Spleen (tissue), 11 donors: ENCODE measurements around the gene ZCCHC10. TPM values are rescaled to one million over a fixed set of nuclear protein-coding genes. Genes with fewer than 3 reads are reported as not detected.
"Not testable (repeated sequence)": the region's sequence is repeated elsewhere in the genome, so short reads cannot be mapped to it uniquely, and the experiment has no call there.

ENCODE experiments used
- DNase-seq: peaks from one replicate; pipeline ENCODE4 v3.0.0-alpha.2; 2020
- H3K27ac ChIP-seq, 8 donors: fragments of 200-600 bp; sonication (generic) in 7 of 8; 1 replicate in 4 of 8; 2 replicates in 4 of 8; pipeline versions ENCODE4 v1.5.0 to v1.8.0; 2016 to 2021; ENCODE audit warnings: inconsistent platforms in 4 of 8, mild to moderate bottlenecking in 4 of 8, moderate library complexity in 1 of 8
- H3K27me3 ChIP-seq, 7 donors: fragments of 200-600 bp; sonication (generic) in 6 of 7; replicated peaks in 1 of 7; 1 replicate in 4 of 7; 2 replicates in 3 of 7; pipeline versions ENCODE4 v1.5.0 to v1.8.0; 2016 to 2021; ENCODE audit warnings: inconsistent platforms in 3 of 7, mild to moderate bottlenecking in 1 of 7
- H3K36me3 ChIP-seq, 6 donors: fragments of 200-600 bp; sonication (generic) in 5 of 6; 1 replicate in 4 of 6; 2 replicates in 2 of 6; pipeline versions ENCODE4 v1.5.0 to v1.8.0; 2016 to 2021; ENCODE audit warnings: inconsistent platforms in 2 of 6
- H3K4me1 ChIP-seq, 6 donors: fragments of 200-600 bp; sonication (generic) in 5 of 6; 1 replicate in 3 of 6; 2 replicates in 3 of 6; pipeline versions ENCODE4 v1.5.0 to v1.8.0; 2016 to 2021; ENCODE audit warnings: inconsistent platforms in 3 of 6
- H3K4me3 ChIP-seq, 8 donors: fragments of 200-600 bp; sonication (generic) in 7 of 8; 1 replicate in 4 of 8; 2 replicates in 4 of 8; pipeline versions ENCODE4 v1.5.0 to v1.8.0; 2016 to 2021; ENCODE audit warnings: inconsistent platforms in 4 of 8, mild to moderate bottlenecking in 4 of 8, moderate library complexity in 2 of 8
- H3K9me3 ChIP-seq, 8 donors: fragments of 200-600 bp; sonication (generic) in 7 of 8; 1 replicate in 4 of 8; 2 replicates in 4 of 8; pipeline versions ENCODE4 v1.5.0 to v1.8.0; 2016 to 2021; ENCODE audit warnings: inconsistent platforms in 4 of 8
- POLR2A ChIP-seq, 3 donors: fragments of 450-650 bp; IDR thresholded peaks; one replicate each; pipeline ENCODE4 v1.5.1; 2017; ENCODE audit warnings: antibody characterized with exemption in 3 of 3, mild to moderate bottlenecking in 1 of 3
- POLR2AphosphoS5 ChIP-seq, 3 donors: sonication (generic); formaldehyde crosslinking; IDR thresholded peaks; one replicate each; pipeline ENCODE4 v1.5.1; 2017; ENCODE audit warnings: antibody characterized with exemption in 3 of 3
- WGBS, 5 donors: extraction: QIAGEN DNeasy Blood & Tissue Kit in 3 of 5; methylation state at CpG; one replicate each; pipeline versions ENCODE4 v1.1.5 to v1.1.7; 2013 to 2018; 5-methylcytosine and 5-hydroxymethylcytosine counted together
- intact Hi-C: fragments of 100-400 bp; cut with DNase I; formaldehyde crosslinking; loops from one replicate; pipeline ENCODE4 v1.15.0; 2023; ENCODE audit warnings: low total_unique reads
- polyA plus RNA-seq, 3 donors: library from polyadenylated mRNA; stranded (reverse); fragments of 200-250 nt; gene quantifications; one replicate each; pipeline ENCODE4 v1.2.1, GENCODE V29; 2013
- total RNA-seq, 7 donors: library from RNA; depleted of rRNA in 3 of 7; stranded (reverse); fragments of >200 nt in 3 of 7; fragmentation: NEBNext Ultra II Directional in 4 of 7; extraction: Animal tissue kit (Norgen Biotek cat#: 25700) in 4 of 7; gene quantifications; one replicate each; pipeline versions ENCODE4 v1.1.0 to v1.2.1, GENCODE V29; 2016 to 2021
- TF ChIP-seq, protein P1 (sequence below), 11 experiments: fragments of 200-600 bp in 7 of 11; fragments of 450-650 bp in 4 of 11; sonication (generic) in 4 of 11; IDR thresholded peaks in 8 of 11; conservative IDR thresholded peaks in 3 of 11; 1 replicate in 7 of 11; 2 replicates in 4 of 11; pipeline versions ENCODE4 v1.4.0 to v1.8.0; 2016 to 2021; ENCODE audit warnings: antibody characterized with exemption in 11 of 11, inconsistent platforms in 4 of 11, mild to moderate bottlenecking in 1 of 11
- donor health status: healthy with polysubstance abuse.
- donor health status: DM: no; HTN: no; CAD: no; lungs with moderate emphysema.
- donor health status: DM: no; HTN: no; CAD: no.
- donor health status: Bipolar disorder and iron deficiency.
- donor health status: healthy.
- donor health status: DM: no; HTN: no; CAD: no.
- donor health status: DM: yes; HTN: yes; CAD: no.

ZCCHC10 gene
- total and polyA plus RNA-seq, 10 donors, result 16.2 to 34.5 (median 20.8) TPM

DNA sequence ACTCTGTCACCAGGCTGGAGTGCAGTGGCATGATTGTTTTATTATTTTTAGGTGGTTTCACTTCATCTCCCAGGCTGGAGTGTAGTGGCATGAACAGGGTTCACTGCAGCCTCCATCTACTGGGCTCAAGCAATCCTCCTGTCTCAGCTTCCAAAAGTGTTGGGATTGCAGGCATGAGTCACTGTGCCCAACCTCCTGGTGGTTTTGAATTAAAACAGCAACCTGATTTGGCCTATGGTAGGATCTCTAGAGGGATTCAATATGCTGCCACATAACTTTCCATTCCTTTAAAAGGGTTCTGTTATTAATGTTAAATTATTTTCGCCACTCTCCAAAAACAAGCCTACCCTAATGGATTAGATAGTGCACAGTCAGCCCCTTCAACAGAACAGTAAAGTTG, 15.6 kb upstream of the ZCCHC10 start:
- Histone ChIP-seq H3K27me3 (no peaks in the 10 kb centered on the region), H3K36me3 (no peaks in the 10 kb centered on the region), H3K4me3 (no peak overlapping the region), H3K4me1 (peaks cover 0 to 8% (median 0%) of the 10 kb centered on the region in 6 donors), H3K9me3 (no peaks in the 10 kb centered on the region), H3K27ac (no peak overlapping the region)
- WGBS, 5 donors, result 75 to 96% (median 88%) methylated on average over 1 of the region's 1 CpG
- intact Hi-C loops, result no loop called here
- DNase-seq, result no peak
- TF ChIP-seq, protein P1, sequence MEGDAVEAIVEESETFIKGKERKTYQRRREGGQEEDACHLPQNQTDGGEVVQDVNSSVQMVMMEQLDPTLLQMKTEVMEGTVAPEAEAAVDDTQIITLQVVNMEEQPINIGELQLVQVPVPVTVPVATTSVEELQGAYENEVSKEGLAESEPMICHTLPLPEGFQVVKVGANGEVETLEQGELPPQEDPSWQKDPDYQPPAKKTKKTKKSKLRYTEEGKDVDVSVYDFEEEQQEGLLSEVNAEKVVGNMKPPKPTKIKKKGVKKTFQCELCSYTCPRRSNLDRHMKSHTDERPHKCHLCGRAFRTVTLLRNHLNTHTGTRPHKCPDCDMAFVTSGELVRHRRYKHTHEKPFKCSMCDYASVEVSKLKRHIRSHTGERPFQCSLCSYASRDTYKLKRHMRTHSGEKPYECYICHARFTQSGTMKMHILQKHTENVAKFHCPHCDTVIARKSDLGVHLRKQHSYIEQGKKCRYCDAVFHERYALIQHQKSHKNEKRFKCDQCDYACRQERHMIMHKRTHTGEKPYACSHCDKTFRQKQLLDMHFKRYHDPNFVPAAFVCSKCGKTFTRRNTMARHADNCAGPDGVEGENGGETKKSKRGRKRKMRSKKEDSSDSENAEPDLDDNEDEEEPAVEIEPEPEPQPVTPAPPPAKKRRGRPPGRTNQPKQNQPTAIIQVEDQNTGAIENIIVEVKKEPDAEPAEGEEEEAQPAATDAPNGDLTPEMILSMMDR (IDR thresholded peaks at IDR 0.05 in 8 of 11, conservative IDR thresholded peaks at IDR 0.05 in 3 of 11), result no peak
- TF ChIP-seq POLR2A (IDR thresholded peaks at IDR 0.05) (no peak), POLR2AphosphoS5 (IDR thresholded peaks at IDR 0.05) (no peak)

GRCh38 chr5:133041157-133041784, 14.9 kb upstream of the ZCCHC10 start:
- TF ChIP-seq POLR2AphosphoS5 (IDR thresholded peaks at IDR 0.05) (no peak), POLR2A (IDR thresholded peaks at IDR 0.05) (no peak)
- TF ChIP-seq, protein P1 (IDR thresholded peaks at IDR 0.05 in 8 of 11, conservative IDR thresholded peaks at IDR 0.05 in 3 of 11), result no peak

GRCh38 chr5:133036677-133037076, 10.3 kb upstream of the ZCCHC10 start:
- intact Hi-C loops, H3K27me3 ChIP-seq, H3K4me3 ChIP-seq, H3K9me3 ChIP-seq, DNase-seq, H3K36me3 ChIP-seq: not testable (repeated sequence)
- 84 to 94% (median 90%) methylated on average over 6 of the region's 6 CpGs for WGBS, 5 donors
- peak overlapping the region in 2 of 8 donors; percentile 1 to 30 for H3K27ac ChIP-seq
- peaks cover 0 to 32% (median 17%) of the 10 kb centered on the region in 6 donors for H3K4me1 ChIP-seq

More at GRCh38 chr5:133041157-133041784, 14.9 kb upstream of the ZCCHC10 start:
- no peak overlapping the region for H3K4me3 ChIP-seq
- no peak for DNase-seq
- H3K27ac ChIP-seq, result no peak overlapping the region
- WGBS, 5 donors, result 90 to 95% (median 92%) methylated on average over 3 of the region's 3 CpGs
- intact Hi-C loops, result no loop called here
- no peaks in the 10 kb centered on the region for H3K36me3 ChIP-seq
- peaks cover 0 to 2% (median 0%) of the 10 kb centered on the region in 6 donors for H3K4me1 ChIP-seq
- H3K9me3 ChIP-seq, result no peaks in the 10 kb centered on the region
- no peaks in the 10 kb centered on the region for H3K27me3 ChIP-seq

GRCh38 chr5:133035224-133035623, 8.9 kb upstream of the ZCCHC10 start:
- WGBS, 5 donors, result 40 to 73% (median 47%) methylated on average over 2 of the region's 2 CpGs
- Histone ChIP-seq H3K9me3 (no peaks in the 10 kb centered on the region), H3K27me3 (no peaks in the 10 kb centered on the region), H3K36me3 (no peaks in the 10 kb centered on the region), H3K27ac (peak overlapping the region in 3 of 8 donors; percentile 80 to 89 (median 83)), H3K4me3 (no peak overlapping the region), H3K4me1 (peaks cover 0 to 42% (median 19%) of the 10 kb centered on the region in 6 donors)
- intact Hi-C loops, result no loop called here
- no peak for DNase-seq
- no peak for TF ChIP-seq POLR2AphosphoS5 (IDR thresholded peaks at IDR 0.05)

DNA sequence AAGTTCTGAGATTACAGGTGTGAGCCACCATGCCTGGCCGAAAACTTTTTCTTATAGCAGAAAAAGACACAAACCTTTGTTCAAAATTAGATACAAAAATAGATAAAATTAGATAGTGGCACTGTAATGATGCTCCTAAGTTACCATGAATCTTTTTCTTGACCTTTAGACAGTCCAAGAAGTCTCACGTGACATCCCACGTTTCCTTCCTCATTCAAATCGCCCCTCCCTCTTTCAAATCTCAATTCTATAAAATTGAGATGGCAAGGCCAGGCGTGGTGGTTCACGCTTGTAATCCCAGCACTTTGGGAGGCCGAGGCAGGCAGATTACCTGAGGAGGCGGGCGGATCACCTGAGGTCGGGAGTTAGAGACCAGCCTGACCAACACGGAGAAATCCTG, 7.7 kb upstream of the ZCCHC10 start:
- no peak for DNase-seq
- Histone ChIP-seq H3K27ac (peak overlapping the region in 7 of 8 donors; percentile 36 to 89 (median 74)), H3K4me1 (peaks cover 0 to 48% (median 19%) of the 10 kb centered on the region in 6 donors), H3K36me3 (no peaks in the 10 kb centered on the region), H3K4me3 (no peak overlapping the region), H3K27me3 (no peaks in the 10 kb centered on the region), H3K9me3 (no peaks in the 10 kb centered on the region)
- intact Hi-C loops, result no loop called here
- no peak for TF ChIP-seq POLR2AphosphoS5 (IDR thresholded peaks at IDR 0.05)
- TF ChIP-seq, protein P1 (IDR thresholded peaks at IDR 0.05 in 8 of 11, conservative IDR thresholded peaks at IDR 0.05 in 3 of 11), result no peak
- TF ChIP-seq POLR2A (IDR thresholded peaks at IDR 0.05), result no peak
- WGBS, 5 donors, result 71 to 75% (median 73%) methylated on average over 11 of the region's 11 CpGs
